HL-60 (cell line): ENCODE measurements around the gene ANKRD33.

Source experiments
- POLR2AphosphoS5 ChIP-seq: IDR thresholded peaks from 2 replicates; pipeline ENCODE4 v1.6.1; 2012; ENCODE audit warnings: low read depth
- TF ChIP-seq, protein P1 (sequence below): IDR thresholded peaks from one replicate; pipeline ENCODE4 v1.5.1; 2011; ENCODE audit warnings: low read length, control low read depth, inconsistent platforms; ENCODE audit not compliant: insufficient read depth

DNA sequence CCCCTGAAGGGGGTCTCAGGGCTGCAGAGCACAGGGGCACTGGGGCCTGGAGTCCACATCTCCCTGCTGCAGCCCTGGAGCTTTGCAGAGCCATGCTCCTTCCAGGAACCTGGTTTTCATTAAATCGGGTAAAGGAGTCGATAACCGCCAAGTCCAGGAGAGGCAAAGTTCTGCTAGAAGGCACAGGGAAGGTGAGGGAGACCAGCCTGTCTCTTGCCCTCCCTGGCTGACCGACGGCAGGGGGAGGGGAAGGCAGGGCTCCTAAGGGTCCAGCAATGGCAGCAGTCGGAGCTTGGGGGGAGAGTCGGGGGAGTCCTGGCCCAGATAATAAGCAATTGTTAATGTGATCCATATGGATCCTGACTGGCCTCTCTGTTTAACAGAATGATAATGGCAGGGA is 42.4 kb upstream of the ANKRD33 start:
- TF ChIP-seq, protein P1, sequence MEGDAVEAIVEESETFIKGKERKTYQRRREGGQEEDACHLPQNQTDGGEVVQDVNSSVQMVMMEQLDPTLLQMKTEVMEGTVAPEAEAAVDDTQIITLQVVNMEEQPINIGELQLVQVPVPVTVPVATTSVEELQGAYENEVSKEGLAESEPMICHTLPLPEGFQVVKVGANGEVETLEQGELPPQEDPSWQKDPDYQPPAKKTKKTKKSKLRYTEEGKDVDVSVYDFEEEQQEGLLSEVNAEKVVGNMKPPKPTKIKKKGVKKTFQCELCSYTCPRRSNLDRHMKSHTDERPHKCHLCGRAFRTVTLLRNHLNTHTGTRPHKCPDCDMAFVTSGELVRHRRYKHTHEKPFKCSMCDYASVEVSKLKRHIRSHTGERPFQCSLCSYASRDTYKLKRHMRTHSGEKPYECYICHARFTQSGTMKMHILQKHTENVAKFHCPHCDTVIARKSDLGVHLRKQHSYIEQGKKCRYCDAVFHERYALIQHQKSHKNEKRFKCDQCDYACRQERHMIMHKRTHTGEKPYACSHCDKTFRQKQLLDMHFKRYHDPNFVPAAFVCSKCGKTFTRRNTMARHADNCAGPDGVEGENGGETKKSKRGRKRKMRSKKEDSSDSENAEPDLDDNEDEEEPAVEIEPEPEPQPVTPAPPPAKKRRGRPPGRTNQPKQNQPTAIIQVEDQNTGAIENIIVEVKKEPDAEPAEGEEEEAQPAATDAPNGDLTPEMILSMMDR, result no peak
- no peak for TF ChIP-seq POLR2AphosphoS5
